Testis (tissue), 2 donors: Measurements from ENCODE around the gene PIAS3.
"Not testable (repeated sequence)": the region's sequence is repeated elsewhere in the genome, so short reads cannot be mapped to it uniquely, and the experiment has no call there.

ENCODE experiments used
- POLR2A ChIP-seq: fragments of 450-650 bp; IDR thresholded peaks from one replicate; pipeline ENCODE4 v1.6.1; 2017; ENCODE audit warnings: antibody characterized with exemption, mild to moderate bottlenecking, moderate library complexity
- TF ChIP-seq, protein P1 (sequence below), 3 experiments: fragments of 450-650 bp in 2 of 3; fragments of 200-600 bp in 1 of 3; sonication (generic) in 1 of 3; IDR thresholded peaks; one replicate each; pipeline ENCODE4 v1.5.1; 2016 to 2019; ENCODE audit warnings: antibody characterized with exemption in 3 of 3, mild to moderate bottlenecking in 2 of 3, moderate library complexity in 1 of 3

DNA sequence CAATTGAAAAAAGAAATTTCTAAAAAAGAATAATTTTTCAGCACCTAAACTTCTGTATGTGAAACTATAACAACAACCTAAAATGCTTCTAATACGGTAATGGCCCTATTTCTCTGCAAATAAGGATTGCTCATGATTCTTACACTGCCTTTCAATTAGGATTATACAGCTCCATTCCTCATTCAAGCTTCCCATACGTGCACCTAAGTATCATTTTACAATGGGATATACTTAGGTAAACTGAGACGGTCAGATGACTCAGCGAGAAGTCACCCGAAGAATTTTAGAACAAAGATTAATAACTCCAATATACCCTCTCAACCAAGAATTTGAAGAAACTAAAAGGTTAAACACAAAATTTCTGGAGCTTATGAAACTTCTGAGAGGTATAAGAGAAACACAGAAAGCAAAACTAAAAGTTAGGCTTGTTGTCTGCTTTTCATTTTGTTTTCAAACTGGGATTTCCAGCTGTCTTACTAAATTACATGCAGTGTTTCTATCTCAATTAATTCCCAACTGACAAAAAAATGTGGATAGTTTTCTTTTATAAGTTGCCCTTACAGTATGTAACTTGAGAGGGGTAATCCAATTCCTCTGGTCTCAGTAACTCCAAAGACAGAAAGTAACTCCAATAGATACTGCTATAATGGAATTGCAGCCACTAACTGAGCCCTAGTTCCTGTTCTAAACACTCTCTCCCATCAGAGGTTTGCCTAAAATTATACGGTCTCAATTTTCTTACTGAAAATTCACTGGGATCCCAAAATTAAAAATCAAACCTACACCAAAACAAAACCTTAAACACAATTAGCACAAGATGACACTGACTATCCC, 45.7 kb downstream of the PIAS3 start:
- TF ChIP-seq POLR2A = not testable (repeated sequence)
- TF ChIP-seq, protein P1, sequence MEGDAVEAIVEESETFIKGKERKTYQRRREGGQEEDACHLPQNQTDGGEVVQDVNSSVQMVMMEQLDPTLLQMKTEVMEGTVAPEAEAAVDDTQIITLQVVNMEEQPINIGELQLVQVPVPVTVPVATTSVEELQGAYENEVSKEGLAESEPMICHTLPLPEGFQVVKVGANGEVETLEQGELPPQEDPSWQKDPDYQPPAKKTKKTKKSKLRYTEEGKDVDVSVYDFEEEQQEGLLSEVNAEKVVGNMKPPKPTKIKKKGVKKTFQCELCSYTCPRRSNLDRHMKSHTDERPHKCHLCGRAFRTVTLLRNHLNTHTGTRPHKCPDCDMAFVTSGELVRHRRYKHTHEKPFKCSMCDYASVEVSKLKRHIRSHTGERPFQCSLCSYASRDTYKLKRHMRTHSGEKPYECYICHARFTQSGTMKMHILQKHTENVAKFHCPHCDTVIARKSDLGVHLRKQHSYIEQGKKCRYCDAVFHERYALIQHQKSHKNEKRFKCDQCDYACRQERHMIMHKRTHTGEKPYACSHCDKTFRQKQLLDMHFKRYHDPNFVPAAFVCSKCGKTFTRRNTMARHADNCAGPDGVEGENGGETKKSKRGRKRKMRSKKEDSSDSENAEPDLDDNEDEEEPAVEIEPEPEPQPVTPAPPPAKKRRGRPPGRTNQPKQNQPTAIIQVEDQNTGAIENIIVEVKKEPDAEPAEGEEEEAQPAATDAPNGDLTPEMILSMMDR (IDR thresholded peaks at IDR 0.05) = not testable (repeated sequence)
